RCC 7860 (cell line): Measurements from ENCODE around the gene ZNF497.
"Not testable (repeated sequence)": the region's sequence is repeated elsewhere in the genome, so short reads cannot be mapped to it uniquely, and the experiment has no call there.

Experiments
- DNase-seq: peaks from one replicate; pipeline ENCODE4 v3.0.0-alpha.2; 2015; ENCODE audit warnings: low spot score
- FAIRE-seq: peaks from 2 replicates; lab custom pipeline; 2012; peaks lifted over from hg19 to GRCh38; lab: Jason Lieb, UNC

Gene ZNF497

DNA sequence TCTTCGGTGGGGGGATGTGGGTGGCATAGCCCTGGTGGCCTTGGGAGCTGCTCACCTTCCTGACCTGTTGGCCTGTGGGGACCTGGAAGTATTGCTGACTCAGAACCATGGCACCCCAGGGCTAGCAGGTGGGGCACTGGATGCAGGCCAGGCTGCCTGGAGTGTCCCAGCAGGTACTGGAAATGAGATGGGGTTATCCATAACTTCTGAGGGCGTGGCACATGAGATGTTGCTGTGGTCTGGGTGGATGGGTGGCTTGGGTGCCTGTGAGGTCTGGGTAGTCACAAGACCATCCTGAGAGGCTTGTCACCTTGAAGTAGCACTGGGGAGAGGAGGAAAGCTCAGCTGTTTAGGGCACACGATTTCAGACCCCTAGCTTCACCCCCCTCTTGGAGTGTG is 32.3 kb upstream of the ZNF497 start:
- DNase-seq: no peak
- FAIRE-seq: no peak

DNA sequence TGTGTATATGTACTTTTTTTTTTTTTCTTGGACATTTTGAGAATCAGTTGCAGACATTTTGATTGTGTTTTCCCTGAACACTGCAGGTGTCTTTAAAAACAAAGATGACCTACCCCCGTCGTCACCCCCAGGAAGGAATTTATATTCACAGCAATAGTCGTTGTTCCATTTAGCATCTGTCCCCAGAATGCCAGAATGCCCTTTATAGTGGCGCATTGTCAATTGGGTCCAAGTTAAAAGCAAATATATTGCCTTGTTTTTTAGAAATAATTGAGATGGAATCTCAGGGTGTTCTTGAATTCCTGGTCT is 31.1 kb upstream of the ZNF497 start:
- FAIRE-seq (no peak), DNase-seq (no peak)

DNA sequence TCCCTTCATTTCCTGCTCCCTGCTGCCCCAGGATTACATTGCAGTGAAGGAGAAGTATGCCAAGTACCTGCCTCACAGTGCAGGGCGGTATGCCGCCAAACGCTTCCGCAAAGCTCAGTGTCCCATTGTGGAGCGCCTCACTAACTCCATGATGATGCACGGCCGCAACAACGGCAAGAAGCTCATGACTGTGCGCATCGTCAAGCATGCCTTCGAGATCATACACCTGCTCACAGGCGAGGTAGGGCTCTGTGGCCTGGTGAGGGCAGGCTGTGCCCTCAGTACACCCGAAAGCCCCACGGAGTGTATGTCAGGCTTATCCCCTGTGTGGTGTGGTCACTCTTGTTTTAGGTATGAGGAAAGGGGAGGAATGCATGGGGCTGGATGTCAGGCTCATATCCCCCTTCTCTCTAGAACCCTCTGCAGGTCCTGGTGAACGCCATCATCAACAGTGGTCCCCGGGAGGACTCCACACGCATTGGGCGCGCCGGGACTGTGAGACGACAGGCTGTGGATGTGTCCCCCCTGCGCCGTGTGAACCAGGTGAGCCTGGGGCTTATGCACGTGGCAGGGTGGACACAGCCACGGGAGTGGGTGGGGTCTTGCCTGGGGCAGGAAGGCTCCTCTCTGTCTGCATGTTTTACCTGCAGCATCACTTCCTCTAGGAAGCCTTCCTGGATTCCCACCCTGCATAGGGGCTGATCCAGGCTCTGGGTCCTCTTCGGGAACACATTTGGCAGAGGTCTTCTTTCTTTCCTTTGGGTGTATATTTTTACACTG is 30.6 kb upstream of the ZNF497 start:
- FAIRE-seq: no peak
- DNase-seq: no peak

DNA sequence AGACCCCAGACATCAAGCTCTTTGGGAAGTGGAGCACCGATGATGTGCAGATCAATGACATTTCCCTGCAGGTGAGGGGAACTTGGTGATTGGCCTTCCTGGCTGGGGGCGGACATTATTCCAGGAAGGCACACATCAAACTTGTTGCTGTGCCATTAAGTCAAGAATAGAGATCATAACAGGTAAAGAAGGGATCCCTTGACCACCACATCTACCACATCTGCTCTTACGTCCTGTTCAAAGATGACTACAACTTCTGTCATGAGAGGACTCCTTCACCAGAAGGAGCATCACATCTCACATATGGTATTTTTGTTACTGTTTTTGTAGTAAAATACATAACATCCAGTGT is 25.6 kb upstream of the ZNF497 start:
- FAIRE-seq (no peak), DNase-seq (no peak)

DNA sequence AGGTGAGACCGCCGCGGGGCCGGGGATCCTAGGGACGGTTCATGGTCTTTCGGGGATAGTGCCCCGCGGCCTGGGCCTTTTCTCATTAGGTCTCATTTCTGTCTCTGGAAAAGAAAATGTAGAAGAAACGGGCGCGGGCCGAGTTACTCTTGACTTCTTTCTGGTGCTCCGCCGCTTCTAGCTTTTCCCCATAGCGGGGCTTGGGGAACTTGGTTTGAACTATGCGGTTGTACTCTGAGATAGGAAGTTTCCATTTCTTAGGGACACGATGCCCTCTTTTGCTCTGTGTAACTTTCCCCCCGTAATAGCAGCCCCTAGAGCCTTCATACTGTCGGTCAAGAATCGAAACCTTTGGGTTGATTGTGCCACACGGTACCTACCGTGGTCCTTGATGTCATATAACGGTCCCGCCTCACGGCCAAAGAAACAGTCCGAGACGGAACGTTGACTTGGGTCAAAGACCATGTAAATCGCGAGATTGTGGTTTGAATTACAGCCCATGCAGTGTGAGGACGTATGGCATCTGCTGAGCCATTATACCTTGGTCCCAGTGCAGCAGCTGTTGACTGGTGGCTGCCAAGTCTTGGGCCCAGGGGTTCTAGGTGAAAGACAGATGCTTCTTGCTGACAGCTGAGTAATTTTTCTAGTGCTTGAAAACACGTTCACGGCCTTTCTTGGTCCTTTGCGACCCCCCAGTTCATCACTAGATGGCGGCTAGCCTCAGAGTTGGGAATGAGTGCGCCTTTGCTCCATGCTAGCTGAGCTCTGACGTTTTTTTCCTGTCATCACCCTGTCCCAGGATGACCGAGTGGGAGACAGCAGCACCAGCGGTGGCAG is 25.0 kb upstream of the ZNF497 start:
- DNase-seq (no peak), FAIRE-seq (no peak)

DNA sequence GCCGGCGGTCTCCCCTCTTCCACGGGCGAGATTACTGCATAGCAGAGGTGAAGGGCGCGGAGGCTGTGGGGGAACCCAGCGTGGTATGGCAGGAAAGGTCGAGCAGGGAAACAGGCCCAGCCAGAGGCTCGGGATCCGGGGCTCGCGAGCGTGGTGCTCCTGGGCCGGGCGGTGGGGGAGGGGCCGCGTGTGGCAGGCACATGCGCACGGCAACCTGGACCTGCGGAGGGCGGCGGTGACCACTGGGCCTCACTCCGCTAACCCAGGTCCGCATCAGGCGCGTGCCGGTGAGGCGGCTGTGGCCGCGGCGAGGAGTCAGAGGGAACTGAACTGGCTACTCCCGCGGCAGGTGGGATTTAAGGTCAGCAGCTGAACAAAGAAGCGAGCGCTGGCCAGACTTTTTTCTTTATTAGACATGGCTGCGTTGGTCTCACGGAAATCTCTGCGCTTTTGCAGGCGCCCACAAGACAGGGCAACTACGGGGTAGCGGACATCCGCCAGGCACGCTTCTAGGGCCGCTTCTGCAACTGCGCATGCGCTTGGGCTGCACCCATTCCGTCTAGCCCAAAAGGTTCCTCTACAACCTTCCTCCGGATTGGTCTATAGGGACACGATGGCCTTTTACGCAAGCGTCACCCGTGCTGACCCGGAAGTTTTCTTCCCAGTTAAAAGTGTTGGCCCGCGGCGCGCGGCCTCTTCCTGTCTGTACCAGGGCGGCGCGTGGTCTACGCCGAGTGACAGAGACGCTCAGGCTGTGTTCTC is 24.2 kb upstream of the ZNF497 start, which contains the start of gene RPS5:
Gene RPS5 (plus strand): TSS at position 694 of the 762 bp plus-strand sequence. CDS start 869 bp downstream, outside the sequence.
- peak; percentile 76 for FAIRE-seq
- DNase-seq: peak; percentile 97

DNA sequence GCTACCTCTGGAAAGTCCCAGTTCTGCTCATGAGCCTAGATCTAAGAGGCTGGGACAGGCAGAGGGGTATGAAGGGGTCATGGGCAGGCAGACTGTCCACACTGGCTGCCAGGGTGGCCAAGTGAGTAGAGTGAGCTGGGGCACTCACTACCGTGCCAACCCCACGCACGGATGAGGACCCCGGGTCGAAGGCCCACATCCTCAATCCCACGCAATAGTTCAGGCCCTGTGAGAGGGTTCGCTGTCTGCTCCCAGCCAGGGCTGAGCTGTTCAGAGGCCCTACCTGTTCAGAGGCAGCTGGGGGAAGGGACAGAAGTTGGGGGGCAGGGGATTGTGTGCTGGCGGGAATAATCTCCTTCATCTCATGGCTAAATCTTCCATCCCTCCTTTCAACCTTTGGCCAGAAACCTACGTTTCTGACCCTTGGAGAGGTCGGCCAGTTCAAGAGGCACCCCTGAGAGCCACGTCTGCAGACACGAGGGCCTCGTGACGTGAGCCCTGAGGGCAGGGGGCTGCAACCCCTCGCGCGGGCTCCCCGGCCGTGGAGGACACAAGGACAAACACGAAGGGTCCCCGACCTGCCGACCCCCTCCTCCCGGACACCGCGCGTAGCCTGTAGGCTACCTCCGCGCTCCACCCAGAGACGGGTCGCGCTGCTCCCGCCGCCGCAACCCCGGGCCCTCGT is 23.5 kb upstream of the ZNF497 start:
- FAIRE-seq (no peak), DNase-seq (no peak)

DNA sequence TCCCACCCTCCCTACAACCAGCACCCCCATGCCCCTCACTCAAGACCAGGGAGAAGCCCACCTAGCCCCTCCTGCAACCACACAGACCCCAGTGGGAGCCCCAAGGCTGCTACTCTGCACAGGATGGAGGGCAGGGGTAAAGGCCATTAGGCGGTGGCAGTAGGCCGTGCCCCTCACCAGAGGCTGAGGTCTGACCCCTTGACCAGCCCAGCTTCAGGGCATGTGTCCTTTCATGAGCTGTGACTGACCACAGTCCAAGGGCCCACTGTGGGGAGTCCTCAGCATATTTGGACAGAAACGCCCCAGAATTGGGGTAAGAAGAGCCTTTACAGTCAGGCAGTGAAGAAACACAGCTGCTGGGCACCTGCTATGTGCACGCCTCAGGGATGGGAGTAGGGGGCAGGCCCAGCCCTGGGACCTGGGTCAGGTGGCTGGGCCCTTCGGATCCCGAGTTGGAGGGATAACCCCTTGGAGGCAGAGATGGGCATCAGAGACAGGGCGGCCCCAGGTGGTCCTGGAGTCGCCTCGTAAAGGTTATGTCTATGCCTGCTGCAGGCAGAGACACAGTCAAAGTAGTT is 22.9 kb upstream of the ZNF497 start:
- FAIRE-seq: no peak
- no peak for DNase-seq

DNA sequence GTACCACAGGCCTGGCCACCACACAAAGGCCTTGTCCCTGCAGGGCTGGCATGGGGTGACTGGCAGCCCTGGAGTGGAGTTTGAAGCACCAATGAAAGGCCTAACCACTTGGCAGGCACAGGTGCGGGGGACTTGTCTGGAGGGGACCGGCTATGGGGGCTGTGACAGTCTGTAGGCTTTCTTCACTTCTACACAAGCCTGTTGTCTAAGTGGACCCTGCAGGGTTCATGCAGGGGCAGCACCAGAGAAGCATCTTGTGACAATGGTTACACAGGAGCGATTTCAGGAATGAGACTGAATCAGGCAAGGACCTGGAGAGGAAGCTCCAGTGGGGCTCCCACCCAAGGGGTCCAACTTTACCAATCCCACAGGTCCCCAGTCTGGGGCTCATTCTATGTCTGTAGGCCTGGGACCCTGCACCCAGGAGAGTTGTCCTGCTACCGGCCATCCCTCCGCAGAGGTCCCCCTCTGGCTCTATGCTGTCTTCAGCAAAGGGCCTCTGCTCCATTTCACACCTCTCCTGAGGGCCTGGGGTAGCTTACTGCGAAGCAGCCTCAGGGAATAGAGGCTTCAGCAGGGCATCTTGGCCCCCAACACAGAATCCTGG is 20.5 kb upstream of the ZNF497 start:
- DNase-seq (no peak), FAIRE-seq (no peak)

DNA sequence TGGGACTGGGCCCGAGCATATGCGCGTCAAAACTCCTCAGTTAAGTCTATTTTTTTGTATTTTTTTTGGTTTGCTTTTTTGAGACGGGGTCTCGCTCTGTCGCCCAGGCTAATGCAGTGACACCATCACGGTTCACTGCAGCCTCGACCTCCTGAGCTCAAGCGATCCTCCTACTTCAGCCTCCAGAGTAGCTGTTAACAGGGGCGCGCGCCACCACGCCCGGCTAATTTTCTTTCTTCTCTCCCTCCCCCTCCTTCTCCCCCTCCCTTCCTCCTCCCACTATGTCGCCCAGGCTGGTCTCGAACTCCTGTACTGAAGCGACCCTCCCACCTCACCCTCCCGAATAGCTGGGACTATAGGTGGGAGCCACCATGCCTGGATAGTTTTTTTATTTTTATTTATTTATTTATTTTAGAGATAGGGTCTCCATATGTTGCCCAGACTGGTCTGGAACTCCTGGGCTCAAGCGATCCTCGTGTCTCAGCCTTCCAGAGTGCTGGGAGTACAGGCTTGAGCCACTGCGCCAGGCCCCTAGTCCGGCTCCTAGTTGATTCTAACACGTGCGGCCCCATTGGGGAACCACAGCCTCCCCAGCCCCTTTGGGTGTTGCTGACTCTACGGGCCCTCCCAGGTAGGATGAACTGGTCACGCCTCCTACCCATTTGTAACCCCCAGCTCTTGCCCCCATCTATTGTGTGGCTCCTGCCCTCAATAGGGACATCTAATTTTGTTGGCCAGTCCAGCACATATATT is 19.1 kb upstream of the ZNF497 start:
- DNase-seq (no peak), FAIRE-seq (no peak)

DNA sequence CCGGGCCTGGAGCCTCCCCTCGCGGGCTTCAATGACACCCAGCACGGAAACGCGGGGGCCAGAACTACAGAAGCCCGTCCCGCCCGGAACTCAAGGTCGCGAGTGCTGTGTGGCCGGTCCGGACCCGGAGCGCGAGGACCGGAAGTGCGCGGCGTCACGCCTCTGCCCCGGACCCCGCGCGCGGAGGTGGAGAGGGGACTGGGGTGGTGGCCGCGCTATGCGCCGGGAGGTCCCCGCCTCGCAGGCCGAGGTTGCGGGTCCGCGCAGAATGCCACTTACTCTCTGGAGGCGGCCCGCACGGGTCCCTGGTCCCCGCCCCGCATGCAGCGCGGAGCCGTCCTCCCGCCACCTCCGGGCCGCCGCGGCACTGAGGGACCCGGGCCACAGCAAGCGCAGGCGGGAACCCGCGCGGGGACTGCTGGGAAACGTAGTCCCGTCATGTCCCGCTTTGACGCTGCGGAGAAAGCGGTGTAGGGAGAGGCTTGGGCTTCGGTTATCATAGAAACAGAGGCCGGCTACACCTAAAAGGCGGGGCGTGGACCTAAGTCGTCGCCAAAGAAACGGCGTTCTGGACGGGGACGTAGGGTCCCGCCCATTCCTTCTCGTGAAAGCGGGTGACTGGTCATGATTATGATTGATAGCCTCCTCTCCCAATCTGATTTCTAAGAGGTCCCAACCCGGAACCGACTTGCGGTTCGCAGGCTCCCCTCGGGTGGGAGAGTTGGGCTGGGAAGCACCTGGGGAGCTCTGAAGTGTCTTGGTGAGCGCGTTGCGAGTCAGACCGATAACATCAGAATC is 18.3 kb upstream of the ZNF497 start, which contains the start of gene ZNF837:
Gene ZNF837 (minus strand): TSS at position 369 of the 798 bp plus-strand sequence. CDS start 11,698 bp downstream, outside the sequence.
- DNase-seq (peak; percentile 99), FAIRE-seq (peak; percentile 93)

DNA sequence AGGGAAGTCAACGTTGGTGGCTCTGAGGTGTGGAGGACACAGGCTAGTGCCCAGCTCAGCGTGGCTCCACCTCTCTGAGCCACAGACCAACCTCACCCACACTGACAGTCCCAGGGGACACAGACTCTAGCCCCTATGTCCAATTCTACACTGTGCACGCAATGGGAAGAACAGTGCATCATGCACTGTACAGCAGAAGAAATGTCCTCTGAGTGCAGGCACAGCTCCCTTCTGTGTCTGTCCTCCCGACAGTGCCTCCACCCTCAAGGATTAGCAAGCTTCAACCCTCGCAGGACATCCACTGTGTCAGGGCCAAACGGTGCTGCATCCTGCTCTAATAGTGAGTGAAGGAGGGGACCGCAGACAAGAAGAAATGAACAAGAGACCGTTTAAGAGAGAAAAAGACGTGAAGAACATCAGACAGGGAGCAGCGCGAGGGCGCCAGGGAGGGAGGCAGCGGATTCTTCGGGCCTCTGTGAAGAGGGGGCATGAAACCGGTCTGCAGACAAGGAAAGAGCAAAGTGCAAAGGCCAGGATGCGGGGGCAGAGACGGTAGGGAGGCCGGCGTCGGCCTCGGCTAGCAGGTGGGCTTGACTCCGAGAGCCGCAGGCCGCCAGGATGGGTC is 17.6 kb upstream of the ZNF497 start:
- DNase-seq: no peak
- no peak for FAIRE-seq

DNA sequence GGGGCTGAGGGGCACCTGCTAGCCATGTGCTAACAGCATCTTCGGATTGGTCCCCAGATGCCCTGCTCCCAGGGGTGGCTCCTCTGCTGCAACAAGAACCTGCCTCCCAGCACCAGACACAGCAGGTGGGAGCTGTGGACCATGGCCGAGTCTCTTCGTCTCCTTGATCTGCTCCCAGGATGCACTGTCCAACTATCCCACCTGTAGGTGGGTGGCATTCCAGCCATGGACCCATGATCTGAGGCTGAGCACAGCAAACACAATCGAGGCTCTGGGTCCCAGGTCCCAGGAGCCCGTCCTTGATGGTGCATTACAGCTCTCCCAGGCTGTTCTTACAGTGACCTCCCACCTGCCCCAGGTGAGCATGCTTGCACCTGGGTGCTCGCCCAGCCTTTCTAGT is 16.7 kb upstream of the ZNF497 start:
- no peak for FAIRE-seq

DNA sequence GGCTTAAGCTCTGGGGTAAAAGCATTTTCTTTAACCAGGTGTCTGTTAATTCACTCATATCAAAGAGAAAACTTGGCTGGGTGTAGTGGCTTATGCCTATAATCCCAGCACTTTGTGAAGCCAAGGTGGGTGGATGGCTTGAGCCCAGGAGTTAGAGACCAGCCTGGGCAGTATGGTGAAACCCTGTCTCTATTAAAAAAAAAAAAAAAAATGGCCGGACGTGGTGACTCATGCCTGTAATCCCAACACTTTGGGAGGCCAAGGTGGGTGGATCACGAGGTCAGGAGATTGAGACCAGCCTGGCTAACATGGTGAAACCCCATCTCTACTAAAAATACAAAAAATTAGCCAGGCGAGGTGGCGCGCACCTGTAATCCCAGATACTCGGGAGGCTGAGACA is 14.2 kb upstream of the ZNF497 start:
- not testable (repeated sequence) for DNase-seq, FAIRE-seq

More for the DNA sequence above, 16.7 kb upstream of the ZNF497 start:
- no peak for DNase-seq

DNA sequence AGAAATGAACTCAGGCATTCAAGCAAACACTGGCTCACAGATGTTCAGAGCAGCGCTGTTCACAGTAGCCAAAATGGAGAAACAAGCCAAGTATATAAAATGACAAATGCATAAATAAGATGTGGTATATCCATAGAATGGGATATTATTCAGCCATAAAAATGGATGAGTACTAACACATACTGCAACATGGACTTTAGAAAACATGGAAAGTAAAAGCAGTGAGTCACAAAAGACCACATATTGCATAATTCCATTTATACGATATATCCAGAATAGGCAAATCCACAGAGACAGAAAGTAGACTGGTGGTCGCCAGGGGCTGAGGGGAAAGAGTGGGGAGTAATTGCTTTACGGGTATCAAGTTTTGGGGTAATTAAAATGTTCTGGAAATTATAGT is 11.6 kb upstream of the ZNF497 start:
- FAIRE-seq (no peak), DNase-seq (no peak)

DNA sequence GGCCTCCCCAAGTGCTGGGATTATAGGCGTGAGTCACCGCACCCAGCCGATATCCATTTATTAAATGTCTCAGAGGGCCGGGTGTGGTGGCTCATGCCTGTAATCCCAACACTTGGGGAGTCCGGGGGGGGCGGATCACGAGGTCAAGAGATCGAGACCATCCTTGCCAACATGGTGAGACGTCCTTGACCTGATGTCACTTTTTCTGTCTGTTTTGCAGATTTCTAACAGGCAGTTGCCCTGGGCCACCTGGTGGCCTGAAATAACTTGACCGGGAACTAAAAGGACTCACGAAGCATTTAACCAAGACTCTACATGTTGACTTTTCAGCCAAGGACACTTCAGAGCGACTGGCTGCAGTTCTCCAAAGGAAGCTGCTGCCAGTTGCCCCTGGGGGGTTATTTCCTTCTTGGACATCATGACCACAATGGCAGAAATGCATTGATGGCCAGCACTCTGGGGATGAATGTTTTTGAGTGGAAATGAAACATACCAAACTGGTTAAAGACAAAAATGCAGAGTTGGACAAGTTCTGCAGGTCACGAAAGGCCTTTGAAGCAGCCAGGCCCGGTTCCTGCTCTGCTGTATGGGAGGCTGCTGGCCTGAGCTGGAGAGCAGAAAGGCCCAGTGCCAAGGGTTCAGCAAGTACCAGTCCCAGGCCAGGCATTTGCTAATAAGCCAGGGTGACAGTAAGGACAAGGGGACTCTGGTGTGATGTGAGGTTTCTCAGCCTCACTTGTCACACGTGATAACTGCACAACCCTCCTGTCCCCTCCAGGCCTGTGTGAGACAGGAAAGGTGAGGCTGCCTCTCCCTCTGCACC is 10.0 kb upstream of the ZNF497 start:
- FAIRE-seq (no peak), DNase-seq (no peak)
